ENCODE results near the gene MALRD1. TPM values are rescaled to one million over a fixed set of nuclear protein-coding genes. Genes with fewer than 3 reads are reported as not detected.

MALRD1 gene
- total and polyA plus RNA-seq, 2 donors from 2014 or later: 2.0 to 2.4 TPM

GRCh38 chr10:19628767-19629560 is 580.4 kb downstream of the MALRD1 start:
- H3K27me3 ChIP-seq (ENCODE audit: control insufficient read depth, insufficient read depth, low read length): no peaks in the 10 kb centered on the region
- FAIRE-seq (no peak), DNase-seq (no peak)
- peaks cover 0 to 2% (median 0%) of the 10 kb centered on the region in 3 donors for H3K4me1 ChIP-seq (ENCODE audit: control insufficient read depth in 2 of 3, insufficient read depth in 2 of 3, low read depth in 1 of 3, low read length in 3 of 3)
- H3K9ac ChIP-seq (ENCODE audit: low read length in 3 of 3): no peak overlapping the region
- no peaks in the 10 kb centered on the region for H3K9me3 ChIP-seq (ENCODE audit: control insufficient read depth in 2 of 3, insufficient read depth in 1 of 3, low read length in 3 of 3)
- no peaks in the 10 kb centered on the region for H3K36me3 ChIP-seq (ENCODE audit: control insufficient read depth in 2 of 3, insufficient read depth in 3 of 3, low read length in 3 of 3)
- no peak for TF ChIP-seq CTCF (IDR thresholded peaks at IDR 0.05; ENCODE audit: borderline replicate concordance, extremely low read depth, insufficient read depth)
- H3K4me3 ChIP-seq (ENCODE audit: low read length in 3 of 3): no peak overlapping the region
- intact Hi-C loops (cut with DNase I): no loop called here
- H3K27ac ChIP-seq (ENCODE audit: low read depth in 2 of 2, low read length in 2 of 2): no peak overlapping the region

DNA sequence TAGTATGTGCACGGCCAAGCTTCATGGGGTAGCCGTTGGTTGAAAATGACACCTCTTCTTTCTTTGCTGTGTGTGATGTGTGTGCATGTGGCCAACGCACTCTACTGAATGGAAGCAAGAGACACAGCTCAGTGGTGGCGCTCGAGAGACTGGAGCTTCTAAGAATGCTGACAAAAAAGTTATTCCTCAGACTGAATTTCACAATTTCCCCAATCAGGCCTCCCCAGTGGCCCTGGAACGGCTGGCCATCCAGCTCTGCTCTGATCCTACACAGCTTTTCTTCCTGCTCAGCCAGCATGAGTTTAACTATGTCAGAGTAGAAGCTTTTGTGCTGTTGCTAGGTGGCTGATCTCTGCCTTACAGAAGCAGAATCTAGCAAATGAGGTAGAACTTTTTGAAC is 581.0 kb downstream of the MALRD1 start:
- H3K36me3 ChIP-seq (ENCODE audit: control insufficient read depth in 2 of 3, insufficient read depth in 3 of 3, low read length in 3 of 3): no peaks in the 10 kb centered on the region
- no peak overlapping the region for H3K9ac ChIP-seq (ENCODE audit: low read length in 3 of 3)
- no peaks in the 10 kb centered on the region for H3K9me3 ChIP-seq (ENCODE audit: control insufficient read depth in 2 of 3, insufficient read depth in 1 of 3, low read length in 3 of 3)
- no peak overlapping the region for H3K4me3 ChIP-seq (ENCODE audit: low read length in 3 of 3)
- peaks cover 0 to 2% (median 0%) of the 10 kb centered on the region in 3 donors for H3K4me1 ChIP-seq (ENCODE audit: control insufficient read depth in 2 of 3, insufficient read depth in 2 of 3, low read depth in 1 of 3, low read length in 3 of 3)
- H3K27me3 ChIP-seq (ENCODE audit: control insufficient read depth, insufficient read depth, low read length): no peaks in the 10 kb centered on the region
- FAIRE-seq (no peak), DNase-seq (peak in 4 of 5 donors; percentile 43 to 86 (median 68))
- intact Hi-C loops (cut with DNase I): no loop called here
- no peak for TF ChIP-seq CTCF (IDR thresholded peaks at IDR 0.05; ENCODE audit: borderline replicate concordance, extremely low read depth, insufficient read depth)
- no peak overlapping the region for H3K27ac ChIP-seq (ENCODE audit: low read depth in 2 of 2, low read length in 2 of 2)

DNA sequence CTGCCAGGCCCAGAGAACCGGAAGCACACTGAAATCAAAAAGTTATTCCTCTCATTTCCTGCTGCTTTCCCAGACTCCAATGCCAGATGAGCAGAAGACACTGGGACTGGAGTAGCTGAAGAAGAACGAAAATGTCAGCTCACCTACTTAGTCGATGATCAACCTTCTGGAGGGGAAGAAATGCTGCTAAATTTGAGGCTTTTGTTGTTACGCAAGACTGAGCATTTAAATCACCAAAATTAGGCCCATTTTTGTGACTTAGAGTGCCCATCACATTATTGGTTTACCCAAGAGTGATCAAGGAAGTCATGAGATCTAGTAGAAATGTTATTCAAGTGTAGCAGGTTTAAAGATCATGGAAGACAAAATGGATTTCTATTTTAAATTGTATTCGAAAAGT is 585.6 kb downstream of the MALRD1 start:
- intact Hi-C loops (cut with DNase I): no loop called here
- no peak for TF ChIP-seq CTCF (IDR thresholded peaks at IDR 0.05; ENCODE audit: borderline replicate concordance, extremely low read depth, insufficient read depth)
- no peak for FAIRE-seq

More for the DNA sequence above, 585.6 kb downstream of the MALRD1 start:
- Histone ChIP-seq H3K36me3 (ENCODE audit: control insufficient read depth in 2 of 3, insufficient read depth in 3 of 3, low read length in 3 of 3) (no peaks in the 10 kb centered on the region), H3K4me1 (ENCODE audit: control insufficient read depth in 2 of 3, insufficient read depth in 2 of 3, low read depth in 1 of 3, low read length in 3 of 3) (peaks cover 0 to 3% (median 2%) of the 10 kb centered on the region in 3 donors), H3K27me3 (ENCODE audit: control insufficient read depth, insufficient read depth, low read length) (no peaks in the 10 kb centered on the region), H3K9me3 (ENCODE audit: control insufficient read depth in 2 of 3, insufficient read depth in 1 of 3, low read length in 3 of 3) (no peaks in the 10 kb centered on the region), H3K4me3 (ENCODE audit: low read length in 3 of 3) (no peak overlapping the region), H3K27ac (ENCODE audit: low read depth in 2 of 2, low read length in 2 of 2) (no peak overlapping the region), H3K9ac (ENCODE audit: low read length in 3 of 3) (no peak overlapping the region)
- no peak for DNase-seq

Measured in kidney (tissue), 14 donors.